ENCODE measurements around the gene FAM174C.

FAM174C gene

DNA sequence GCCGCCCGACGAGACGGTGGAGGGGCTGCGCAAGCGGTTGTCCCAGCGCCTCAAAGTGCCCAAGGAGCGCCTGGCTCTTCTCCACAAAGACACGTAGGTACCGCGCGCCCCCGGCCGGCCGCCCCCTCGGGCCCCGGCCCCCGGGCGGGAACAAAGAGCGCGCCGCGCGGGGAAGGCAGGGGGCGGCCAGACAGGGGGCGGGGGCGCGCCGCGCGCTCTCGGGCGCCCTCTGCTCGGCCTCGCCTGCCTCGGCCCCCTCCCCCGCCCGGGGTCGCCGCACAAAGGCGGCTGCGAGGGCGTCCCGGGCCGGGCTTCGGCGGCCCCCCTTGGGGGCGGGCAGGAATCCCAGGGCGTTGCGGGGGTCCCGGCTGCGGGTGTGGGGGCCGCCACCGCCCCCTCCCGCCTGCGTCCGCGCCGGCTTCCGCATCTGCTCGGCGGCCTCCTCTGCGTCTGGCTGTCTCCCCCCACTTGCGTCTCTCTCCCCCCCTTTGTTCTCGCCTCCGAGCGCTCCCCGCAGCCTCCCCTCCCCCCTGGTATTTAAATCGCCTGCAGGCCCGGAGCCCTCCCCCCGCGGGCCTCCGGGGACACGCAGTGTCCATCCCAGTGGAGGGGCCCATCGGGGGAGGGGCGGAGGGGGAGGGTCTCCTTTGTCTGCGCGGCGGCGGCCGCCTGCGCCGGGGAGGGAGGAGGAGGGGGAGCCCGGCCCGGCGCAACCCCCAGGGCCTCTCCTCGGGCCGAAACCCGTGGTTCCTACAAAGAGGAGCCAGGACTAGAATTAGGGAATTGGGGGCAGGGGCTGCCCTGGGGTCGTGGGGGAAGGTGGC is 24.7 kb upstream of the FAM174C start (continued):
- TF ChIP-seq ZNF48 (tag by site-specific recombination; IDR thresholded peaks at IDR 0.05) (no peak), ZNF18 (tag by site-specific recombination; IDR thresholded peaks at IDR 0.05) (no peak), GLIS1 (tag by site-specific recombination; IDR thresholded peaks at IDR 0.05) (peak; percentile 94), ZNF776 (tag by site-specific recombination; IDR thresholded peaks at IDR 0.05; ENCODE audit: borderline replicate concordance) (no peak), ZNF155 (tag by site-specific recombination; IDR thresholded peaks at IDR 0.05) (no peak), ZNF571 (tag by site-specific recombination; IDR thresholded peaks at IDR 0.05) (no peak), KLF8 (tag by site-specific recombination; IDR thresholded peaks at IDR 0.05) (peak; percentile 43; the same call in 1 of the 2 replicates), ZNF624 (tag by site-specific recombination; IDR thresholded peaks at IDR 0.05) (no peak), ZNF426 (tag by site-specific recombination; IDR thresholded peaks at IDR 0.05) (no peak), ZNF623 (tag by site-specific recombination; IDR thresholded peaks at IDR 0.05) (no peak), PATZ1 (tag by site-specific recombination; IDR thresholded peaks at IDR 0.05) (peak; percentile 6; the same call in 1 of the 2 replicates), MZF1 (tag by site-specific recombination; IDR thresholded peaks at IDR 0.05; ENCODE audit: borderline replicate concordance) (no peak), ZNF138 (tag by site-specific recombination; IDR thresholded peaks at IDR 0.05; ENCODE audit: borderline replicate concordance) (no peak), ZNF366 (tag by site-specific recombination; conservative IDR thresholded peaks at IDR 0.05) (no peak), ZNF529 (tag by site-specific recombination; IDR thresholded peaks at IDR 0.05; ENCODE audit: insufficient replicate concordance) (no peak), ZSCAN30 (tag by site-specific recombination; IDR thresholded peaks at IDR 0.05) (no peak), ZBTB8A (tag by site-specific recombination; IDR thresholded peaks at IDR 0.05) (peak; percentile 72), ZBTB49 (tag by site-specific recombination; IDR thresholded peaks at IDR 0.05; ENCODE audit: low read depth) (no peak), ATF2 (tag by site-specific recombination; IDR thresholded peaks at IDR 0.05; ENCODE audit: low read depth) (no peak), ZNF302 (tag by site-specific recombination; IDR thresholded peaks at IDR 0.05; ENCODE audit: low read depth) (no peak), ZNF280C (tag by site-specific recombination; IDR thresholded peaks at IDR 0.05) (no peak), IKZF3 (tag by site-specific recombination; IDR thresholded peaks at IDR 0.05) (no peak), EGR2 (tag by site-specific recombination; IDR thresholded peaks at IDR 0.05; ENCODE audit: low read depth) (peak; percentile 74), ZFP69B (tag by site-specific recombination; IDR thresholded peaks at IDR 0.05) (peak; percentile 49; the same call in 1 of the 2 replicates), ZNF707 (tag by site-specific recombination; IDR thresholded peaks at IDR 0.05) (no peak), ZBTB21 (tag by site-specific recombination; IDR thresholded peaks at IDR 0.05) (no peak), ZNF548 (tag by site-specific recombination; IDR thresholded peaks at IDR 0.05) (no peak)
- TF ChIP-seq, protein P1, sequence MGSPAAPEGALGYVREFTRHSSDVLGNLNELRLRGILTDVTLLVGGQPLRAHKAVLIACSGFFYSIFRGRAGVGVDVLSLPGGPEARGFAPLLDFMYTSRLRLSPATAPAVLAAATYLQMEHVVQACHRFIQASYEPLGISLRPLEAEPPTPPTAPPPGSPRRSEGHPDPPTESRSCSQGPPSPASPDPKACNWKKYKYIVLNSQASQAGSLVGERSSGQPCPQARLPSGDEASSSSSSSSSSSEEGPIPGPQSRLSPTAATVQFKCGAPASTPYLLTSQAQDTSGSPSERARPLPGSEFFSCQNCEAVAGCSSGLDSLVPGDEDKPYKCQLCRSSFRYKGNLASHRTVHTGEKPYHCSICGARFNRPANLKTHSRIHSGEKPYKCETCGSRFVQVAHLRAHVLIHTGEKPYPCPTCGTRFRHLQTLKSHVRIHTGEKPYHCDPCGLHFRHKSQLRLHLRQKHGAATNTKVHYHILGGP (tag by site-specific recombination; IDR thresholded peaks at IDR 0.05), result no peak
